ENCODE measurements around the gene C3AR1. TPM values are rescaled to one million over a fixed set of nuclear protein-coding genes. Genes with fewer than 3 reads are reported as not detected.
"Not testable (repeated sequence)": the region's sequence is repeated elsewhere in the genome, so short reads cannot be mapped to it uniquely, and the experiment has no call there.

Gene C3AR1
- total RNA-seq, 2 donors from 2014 or later = 21.2 to 25.5 TPM

- H3K4me3 ChIP-seq = no peak overlapping the region
Measured at GRCh38 chr12:8093291-8093690, 27.1 kb upstream of the C3AR1 start.

GRCh38 chr12:8089716-8090115, 23.6 kb upstream of the C3AR1 start:
- H3K4me1 ChIP-seq (ENCODE audit: control insufficient read depth in 1 of 2, low read depth in 2 of 2) = peaks cover 0 to 6% of the 10 kb centered on the region in 2 donors
- H3K9me3 ChIP-seq = no peaks in the 10 kb centered on the region
- H3K36me3 ChIP-seq = peaks cover 45% of the 10 kb centered on the region
- ATAC-seq (ENCODE audit: insufficient number of reproducible peaks, low FRiP score, low read depth) (no peak), DNase-seq (ENCODE audit: low spot score) (no peak)
- H3K4me3 ChIP-seq = no peak overlapping the region
- no peaks in the 10 kb centered on the region for H3K27me3 ChIP-seq (replicated peaks; ENCODE audit: insufficient read depth)
- H3K27ac ChIP-seq = no peak overlapping the region
- TF ChIP-seq, protein P1, sequence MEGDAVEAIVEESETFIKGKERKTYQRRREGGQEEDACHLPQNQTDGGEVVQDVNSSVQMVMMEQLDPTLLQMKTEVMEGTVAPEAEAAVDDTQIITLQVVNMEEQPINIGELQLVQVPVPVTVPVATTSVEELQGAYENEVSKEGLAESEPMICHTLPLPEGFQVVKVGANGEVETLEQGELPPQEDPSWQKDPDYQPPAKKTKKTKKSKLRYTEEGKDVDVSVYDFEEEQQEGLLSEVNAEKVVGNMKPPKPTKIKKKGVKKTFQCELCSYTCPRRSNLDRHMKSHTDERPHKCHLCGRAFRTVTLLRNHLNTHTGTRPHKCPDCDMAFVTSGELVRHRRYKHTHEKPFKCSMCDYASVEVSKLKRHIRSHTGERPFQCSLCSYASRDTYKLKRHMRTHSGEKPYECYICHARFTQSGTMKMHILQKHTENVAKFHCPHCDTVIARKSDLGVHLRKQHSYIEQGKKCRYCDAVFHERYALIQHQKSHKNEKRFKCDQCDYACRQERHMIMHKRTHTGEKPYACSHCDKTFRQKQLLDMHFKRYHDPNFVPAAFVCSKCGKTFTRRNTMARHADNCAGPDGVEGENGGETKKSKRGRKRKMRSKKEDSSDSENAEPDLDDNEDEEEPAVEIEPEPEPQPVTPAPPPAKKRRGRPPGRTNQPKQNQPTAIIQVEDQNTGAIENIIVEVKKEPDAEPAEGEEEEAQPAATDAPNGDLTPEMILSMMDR (IDR thresholded peaks at IDR 0.05) = no peak

More at GRCh38 chr12:8093291-8093690, 27.1 kb upstream of the C3AR1 start:
- no peak for ATAC-seq (ENCODE audit: insufficient number of reproducible peaks, low FRiP score, low read depth)
- DNase-seq (ENCODE audit: low spot score) = no peak
- no peaks in the 10 kb centered on the region for H3K9me3 ChIP-seq
- no peaks in the 10 kb centered on the region for H3K27me3 ChIP-seq (replicated peaks; ENCODE audit: insufficient read depth)
- TF ChIP-seq, protein P1 (IDR thresholded peaks at IDR 0.05) = no peak
- no peaks in the 10 kb centered on the region for H3K4me1 ChIP-seq (ENCODE audit: control insufficient read depth in 1 of 2, low read depth in 2 of 2)
- no peak overlapping the region for H3K27ac ChIP-seq
- peaks cover 68% of the 10 kb centered on the region for H3K36me3 ChIP-seq

DNA sequence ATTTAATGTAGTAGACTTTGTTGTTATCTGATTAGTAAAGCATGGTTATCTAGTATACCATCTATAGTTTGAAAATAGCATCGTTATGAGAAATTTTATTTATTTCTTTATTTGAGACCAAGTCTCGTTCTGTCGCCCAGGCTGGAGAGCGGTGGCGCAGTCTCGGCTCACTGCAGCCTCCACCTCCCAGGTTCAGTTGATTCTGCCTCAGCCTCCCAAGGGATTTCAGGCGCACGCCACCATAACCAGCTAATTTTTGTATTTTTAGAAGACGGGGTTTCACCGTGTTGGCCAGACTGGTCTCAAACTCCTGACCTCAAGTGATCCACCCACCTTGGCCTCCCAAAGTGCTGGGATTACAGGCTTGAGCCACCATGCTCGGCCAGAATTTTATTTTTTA, 23.1 kb upstream of the C3AR1 start:
- not testable (repeated sequence) for H3K4me1 ChIP-seq (ENCODE audit: control insufficient read depth in 1 of 2, low read depth in 2 of 2); DNase-seq (ENCODE audit: low spot score); H3K27me3 ChIP-seq (replicated peaks; ENCODE audit: insufficient read depth); H3K27ac ChIP-seq; ATAC-seq (ENCODE audit: insufficient number of reproducible peaks, low FRiP score, low read depth); H3K4me3 ChIP-seq; H3K9me3 ChIP-seq
- H3K36me3 ChIP-seq = peaks cover 41% of the 10 kb centered on the region

DNA sequence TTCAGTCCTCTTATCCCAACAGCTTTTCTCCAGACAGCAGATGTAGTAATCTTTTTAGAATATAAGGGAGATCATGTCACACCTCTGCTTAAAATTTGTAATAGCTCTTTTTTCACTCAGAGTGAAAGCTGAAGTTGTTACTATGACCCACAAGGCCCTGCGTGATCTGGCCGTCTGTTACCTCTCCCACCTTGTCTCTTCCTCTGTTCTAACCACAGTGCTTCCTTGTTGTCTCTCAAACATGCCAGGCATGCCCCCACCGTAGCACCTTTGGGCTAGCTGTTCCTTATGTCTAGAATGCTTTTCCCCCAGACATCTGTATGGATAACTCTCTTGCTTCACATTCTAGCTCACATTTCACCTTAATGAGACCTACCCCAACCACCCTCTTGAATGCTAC, 22.4 kb upstream of the C3AR1 start:
- TF ChIP-seq, protein P1 (IDR thresholded peaks at IDR 0.05) = no peak

DNA sequence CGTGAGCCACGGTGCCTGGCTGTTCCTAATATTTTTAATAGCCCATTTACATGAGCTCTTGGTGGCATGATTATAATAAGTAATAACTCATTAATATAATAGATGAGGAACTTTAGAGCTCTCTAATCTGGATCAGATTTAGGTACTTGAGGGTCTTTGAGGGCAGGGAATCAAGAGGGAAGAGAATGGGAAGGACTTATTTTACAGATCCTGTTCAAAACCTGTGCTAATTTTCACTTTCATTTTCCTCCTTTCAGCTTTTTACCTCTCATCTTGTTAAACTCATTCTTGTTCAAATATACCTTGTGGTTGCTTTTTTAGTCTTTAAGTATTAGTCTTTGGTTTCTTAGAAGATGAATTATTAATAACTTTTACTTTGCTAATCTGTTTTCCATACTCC, 21.5 kb upstream of the C3AR1 start:
- TF ChIP-seq, protein P1 (IDR thresholded peaks at IDR 0.05) = no peak
- Histone ChIP-seq H3K27ac (no peak overlapping the region), H3K27me3 (replicated peaks; ENCODE audit: insufficient read depth) (no peaks in the 10 kb centered on the region), H3K9me3 (no peaks in the 10 kb centered on the region), H3K36me3 (peaks cover 32% of the 10 kb centered on the region), H3K4me3 (no peak overlapping the region), H3K4me1 (ENCODE audit: control insufficient read depth in 1 of 2, low read depth in 2 of 2) (peaks cover 11 to 17% of the 10 kb centered on the region in 2 donors)
- no peak for ATAC-seq (ENCODE audit: insufficient number of reproducible peaks, low FRiP score, low read depth)
- no peak for DNase-seq (ENCODE audit: low spot score)

More for the DNA sequence above, 22.4 kb upstream of the C3AR1 start:
- peaks cover 39% of the 10 kb centered on the region for H3K36me3 ChIP-seq
- peaks cover 6 to 9% of the 10 kb centered on the region in 2 donors for H3K4me1 ChIP-seq (ENCODE audit: control insufficient read depth in 1 of 2, low read depth in 2 of 2)
- no peaks in the 10 kb centered on the region for H3K9me3 ChIP-seq
- no peak overlapping the region for H3K4me3 ChIP-seq
- no peak for DNase-seq (ENCODE audit: low spot score)
- H3K27ac ChIP-seq = no peak overlapping the region
- ATAC-seq (ENCODE audit: insufficient number of reproducible peaks, low FRiP score, low read depth) = no peak
- no peaks in the 10 kb centered on the region for H3K27me3 ChIP-seq (replicated peaks; ENCODE audit: insufficient read depth)

GRCh38 chr12:8084351-8084750, 18.2 kb upstream of the C3AR1 start:
- not testable (repeated sequence) for ATAC-seq (ENCODE audit: insufficient number of reproducible peaks, low FRiP score, low read depth); H3K36me3 ChIP-seq; H3K4me3 ChIP-seq; H3K27me3 ChIP-seq (replicated peaks; ENCODE audit: insufficient read depth); H3K27ac ChIP-seq; H3K9me3 ChIP-seq; DNase-seq (ENCODE audit: low spot score)
- peaks cover 19 to 28% of the 10 kb centered on the region in 2 donors for H3K4me1 ChIP-seq (ENCODE audit: control insufficient read depth in 1 of 2, low read depth in 2 of 2)
